K562 (cell line): ENCODE measurements around the gene NYAP1. TPM values are rescaled to one million over a fixed set of nuclear protein-coding genes. Genes with fewer than 3 reads are reported as not detected.

ENCODE experiments used
- ATF1 ChIP-seq, 2 experiments: fragments of 450-650 bp in 1 of 2; IDR thresholded peaks; 2 replicates each; pipeline ENCODE4 v1.6.1; 2016; ENCODE audit warnings: missing compliant biosample characterization in 1 of 2, missing genetic modification characterization in 1 of 2
- EZH2 ChIP-seq: IDR thresholded peaks from 2 replicates; pipeline ENCODE4 v1.6.1; 2012; ENCODE audit warnings: low read depth, mild to moderate bottlenecking, inconsistent platforms, low read length, borderline replicate concordance
- FOXM1 ChIP-seq, 2 experiments: fragments of 450-650 bp in 1 of 2; sonication (generic) in 1 of 2; formaldehyde crosslinking in 1 of 2; IDR thresholded peaks; 2 replicates each; pipeline versions ENCODE4 v1.6.1 to v1.9.0; 2017 to 2022; ENCODE audit warnings: low read depth in 2 of 2, mild to moderate bottlenecking in 2 of 2, missing genetic modification reagents in 1 of 2, moderate library complexity in 1 of 2
- HMGN3 ChIP-seq: IDR thresholded peaks from 2 replicates; pipeline ENCODE4 v1.6.1; 2011; ENCODE audit warnings: borderline replicate concordance, low read depth, mild to moderate bottlenecking, mixed read lengths, low read length; ENCODE audit not compliant: insufficient read length; ENCODE audit errors: extremely low read depth
- POLR2H ChIP-seq: IDR thresholded peaks from 2 replicates; pipeline ENCODE4 v1.6.1; 2016; ENCODE audit warnings: missing genetic modification characterization, low read depth, mild to moderate bottlenecking, control low read depth, missing compliant biosample characterization, moderate library complexity
- SMARCB1 ChIP-seq: IDR thresholded peaks from 2 replicates; pipeline ENCODE4 v1.6.1; 2011; ENCODE audit warnings: improper control_type of control experiment, low read depth; ENCODE audit not compliant: insufficient read length
- SRF ChIP-seq, 2 experiments: fragments of 250-450, 450-650 bp in 1 of 2; sonication (Bioruptor Pico) in 1 of 2; sonication (generic) in 1 of 2; formaldehyde crosslinking; IDR thresholded peaks; 2 replicates each; pipeline versions ENCODE4 v1.5.0 to v1.5.1; 2020 to 2022; ENCODE audit warnings: mild to moderate bottlenecking in 1 of 2, missing genetic modification reagents in 1 of 2
- TBL1XR1 ChIP-seq, 2 experiments: IDR thresholded peaks; 2 replicates each; pipeline ENCODE4 v1.6.1; 2012; ENCODE audit warnings: improper control_type of control experiment in 2 of 2, low read length in 2 of 2, mild to moderate bottlenecking in 1 of 2
- XRCC4 ChIP-seq: IDR thresholded peaks from one replicate; pipeline ENCODE4 v1.6.1; 2011; ENCODE audit not compliant: insufficient read depth, insufficient read length; ENCODE audit errors: extremely low read depth
- ZEB2 ChIP-seq: fragments of 450-650 bp; IDR thresholded peaks from 2 replicates; pipeline ENCODE4 v1.6.1; 2016
- ZNF143 ChIP-seq: sonication (generic); formaldehyde crosslinking; IDR thresholded peaks from 2 replicates; pipeline ENCODE4 v1.9.0; 2022; ENCODE audit warnings: mild to moderate bottlenecking, missing genetic modification reagents
- ZNF146 ChIP-seq: IDR thresholded peaks from one replicate; pipeline ENCODE4 v1.6.1; 2018; ENCODE audit warnings: missing compliant biosample characterization; ENCODE audit not compliant: unreplicated experiment
- ZNF263 ChIP-seq: sonication (generic); formaldehyde crosslinking; IDR thresholded peaks from 2 replicates; pipeline ENCODE4 v1.8.0; 2022; ENCODE audit warnings: mild to moderate bottlenecking, missing genetic modification reagents, borderline replicate concordance
- ZNF77 ChIP-seq: fragments of 250-450 bp; sonication (Bioruptor Pico); IDR thresholded peaks from 2 replicates; pipeline ENCODE4 v1.5.0; 2020
- polyA plus RNA-seq, 8 experiments: library from polyadenylated mRNA; depleted of rRNA in 4 of 8; stranded (reverse) in 5 of 8; unstranded in 3 of 8; fragments of >200 nt; fragmentation: Nextera tagmentation in 2 of 8; fragmentation: Illumina TruSeq in 1 of 8; extraction: Ambion mirVana in 2 of 8; extraction: Trizol in 1 of 8; gene quantifications; 2 replicates each; pipeline versions ENCODE4 v1.2.1 to v1.2.3, GENCODE V29; 2011 to 2014; ENCODE audit warnings: inconsistent platforms in 1 of 8, missing spikeins in 1 of 8
- total RNA-seq, 7 experiments: library from RNA; depleted of rRNA in 6 of 7; stranded (reverse); fragments of >200 nt in 6 of 7; fragmentation: Illumina TruSeq in 2 of 7; extraction: Trizol in 2 of 7; gene quantifications; 2 replicates each; pipeline versions ENCODE4 v1.2.1 to v1.2.3, GENCODE V29; 2011 to 2021; ENCODE audit warnings: low replicate concordance in 1 of 7
- TF ChIP-seq, protein P1 (sequence below): fragments of 450-650 bp; formaldehyde crosslinking; IDR thresholded peaks from 2 replicates; pipeline ENCODE4 v1.4.0; 2020; ENCODE audit warnings: mild to moderate bottlenecking, moderate library complexity
- TF ChIP-seq, protein P2 (sequence below): fragments of 450-650 bp; IDR thresholded peaks from 2 replicates; pipeline ENCODE4 v1.6.1; 2018; ENCODE audit not compliant: partially characterized antibody
- TF ChIP-seq, protein P3 (sequence below), 3 experiments: fragments of 200-800 bp in 1 of 3; sonication (Bioruptor generic) in 1 of 3; sonication (generic) in 1 of 3; formaldehyde crosslinking in 1 of 3; IDR thresholded peaks; 2 replicates each; pipeline versions ENCODE4 v1.6.1 to v1.8.0; 2016 to 2022; ENCODE audit warnings: mild to moderate bottlenecking in 2 of 3, missing compliant biosample characterization in 2 of 3, missing genetic modification characterization in 2 of 3, missing genetic modification reagents in 1 of 3
- TF ChIP-seq, protein P4 (sequence below): sonication (generic); IDR thresholded peaks from 2 replicates; pipeline ENCODE4 v1.6.1; 2016

Gene NYAP1
- total and polyA plus RNA-seq, 9 of the 15 experiments (the other 6 are each of a cell fraction or from before 2014, with no cell fraction given), result 0.11 to 0.88 (median 0.22) TPM; not detected in 2

DNA sequence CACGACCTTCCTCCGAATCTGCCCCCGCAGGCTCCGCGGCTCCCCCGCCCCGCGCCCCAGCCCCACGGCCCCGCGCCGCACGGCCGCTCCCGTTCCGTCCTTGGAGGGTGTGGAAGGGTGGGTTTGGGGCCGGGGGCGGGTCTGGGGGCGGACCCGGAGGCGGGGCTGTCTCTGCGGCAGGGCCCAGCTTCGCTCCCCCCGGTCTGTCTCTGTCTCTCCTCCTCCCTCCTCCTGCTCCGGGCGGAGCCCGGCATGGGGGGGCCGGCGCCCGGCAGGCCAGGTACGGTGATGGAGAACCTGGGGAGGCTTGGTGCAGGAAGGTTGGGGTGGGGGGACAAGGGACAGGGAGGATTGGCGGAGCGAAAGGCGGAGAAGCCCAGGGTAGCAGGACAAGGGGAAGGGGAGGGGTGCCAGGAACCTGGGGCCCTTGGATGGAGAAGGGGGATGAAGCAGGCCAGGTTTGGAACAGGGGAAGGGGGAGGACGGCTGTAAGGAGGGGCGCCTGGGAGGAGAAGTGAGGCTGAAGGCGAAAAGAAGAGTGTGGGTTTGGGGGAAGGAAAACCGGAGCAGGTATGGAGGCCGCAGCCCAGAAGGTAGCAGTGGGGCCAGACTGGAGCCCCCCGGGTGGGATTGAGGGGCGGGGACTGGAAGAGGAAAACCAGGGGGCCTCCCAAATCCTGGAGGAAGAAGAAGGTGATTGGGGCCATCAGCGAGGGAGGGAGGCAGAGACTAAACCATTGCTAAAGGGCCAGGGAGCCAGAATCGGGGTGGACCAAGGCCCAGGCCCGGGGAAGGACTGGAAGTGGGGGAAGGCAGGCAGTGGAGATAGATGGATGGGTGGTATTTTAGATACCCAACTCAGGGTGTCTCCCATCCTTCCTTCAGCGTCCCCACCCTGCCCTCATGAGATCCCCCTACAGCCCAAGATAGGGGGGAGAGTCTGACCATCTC is at the start of gene NYAP1 (continued):
- TF ChIP-seq ZEB2 (peak; percentile 39; the same call in 1 of the 2 replicates), XRCC4 (no peak), TBL1XR1 (IDR thresholded peaks at IDR 0.05; ENCODE audit: low read length in 2 of 2) (no peak), HMGN3 (no peak), ATF1 (CRISPR knock-in tag; IDR thresholded peaks at IDR 0.05) (no peak), ATF1 (tag; IDR thresholded peaks at IDR 0.05) (no peak), ZNF146 (CRISPR knock-in tag) (no peak), ZNF263 (CRISPR knock-in tag) (no peak), FOXM1 (IDR thresholded peaks at IDR 0.05; ENCODE audit: low read depth) (no peak), FOXM1 (CRISPR knock-in tag; IDR thresholded peaks at IDR 0.05; ENCODE audit: low read depth) (no peak), ZNF143 (CRISPR knock-in tag) (no peak), EZH2 (no peak), ZNF77 (CRISPR knock-in tag) (no peak), SRF (CRISPR knock-in tag; IDR thresholded peaks at IDR 0.05) (no peak), SMARCB1 (no peak), POLR2H (no peak)
- TF ChIP-seq, protein P1, sequence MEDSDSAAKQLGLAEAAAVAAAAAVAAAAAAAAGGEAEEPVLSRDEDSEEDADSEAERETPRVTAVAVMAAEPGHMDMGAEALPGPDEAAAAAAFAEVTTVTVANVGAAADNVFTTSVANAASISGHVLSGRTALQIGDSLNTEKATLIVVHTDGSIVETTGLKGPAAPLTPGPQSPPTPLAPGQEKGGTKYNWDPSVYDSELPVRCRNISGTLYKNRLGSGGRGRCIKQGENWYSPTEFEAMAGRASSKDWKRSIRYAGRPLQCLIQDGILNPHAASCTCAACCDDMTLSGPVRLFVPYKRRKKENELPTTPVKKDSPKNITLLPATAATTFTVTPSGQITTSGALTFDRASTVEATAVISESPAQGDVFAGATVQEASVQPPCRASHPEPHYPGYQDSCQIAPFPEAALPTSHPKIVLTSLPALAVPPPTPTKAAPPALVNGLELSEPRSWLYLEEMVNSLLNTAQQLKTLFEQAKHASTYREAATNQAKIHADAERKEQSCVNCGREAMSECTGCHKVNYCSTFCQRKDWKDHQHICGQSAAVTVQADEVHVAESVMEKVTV (CRISPR knock-in tag), result no peak
- TF ChIP-seq, protein P2, sequence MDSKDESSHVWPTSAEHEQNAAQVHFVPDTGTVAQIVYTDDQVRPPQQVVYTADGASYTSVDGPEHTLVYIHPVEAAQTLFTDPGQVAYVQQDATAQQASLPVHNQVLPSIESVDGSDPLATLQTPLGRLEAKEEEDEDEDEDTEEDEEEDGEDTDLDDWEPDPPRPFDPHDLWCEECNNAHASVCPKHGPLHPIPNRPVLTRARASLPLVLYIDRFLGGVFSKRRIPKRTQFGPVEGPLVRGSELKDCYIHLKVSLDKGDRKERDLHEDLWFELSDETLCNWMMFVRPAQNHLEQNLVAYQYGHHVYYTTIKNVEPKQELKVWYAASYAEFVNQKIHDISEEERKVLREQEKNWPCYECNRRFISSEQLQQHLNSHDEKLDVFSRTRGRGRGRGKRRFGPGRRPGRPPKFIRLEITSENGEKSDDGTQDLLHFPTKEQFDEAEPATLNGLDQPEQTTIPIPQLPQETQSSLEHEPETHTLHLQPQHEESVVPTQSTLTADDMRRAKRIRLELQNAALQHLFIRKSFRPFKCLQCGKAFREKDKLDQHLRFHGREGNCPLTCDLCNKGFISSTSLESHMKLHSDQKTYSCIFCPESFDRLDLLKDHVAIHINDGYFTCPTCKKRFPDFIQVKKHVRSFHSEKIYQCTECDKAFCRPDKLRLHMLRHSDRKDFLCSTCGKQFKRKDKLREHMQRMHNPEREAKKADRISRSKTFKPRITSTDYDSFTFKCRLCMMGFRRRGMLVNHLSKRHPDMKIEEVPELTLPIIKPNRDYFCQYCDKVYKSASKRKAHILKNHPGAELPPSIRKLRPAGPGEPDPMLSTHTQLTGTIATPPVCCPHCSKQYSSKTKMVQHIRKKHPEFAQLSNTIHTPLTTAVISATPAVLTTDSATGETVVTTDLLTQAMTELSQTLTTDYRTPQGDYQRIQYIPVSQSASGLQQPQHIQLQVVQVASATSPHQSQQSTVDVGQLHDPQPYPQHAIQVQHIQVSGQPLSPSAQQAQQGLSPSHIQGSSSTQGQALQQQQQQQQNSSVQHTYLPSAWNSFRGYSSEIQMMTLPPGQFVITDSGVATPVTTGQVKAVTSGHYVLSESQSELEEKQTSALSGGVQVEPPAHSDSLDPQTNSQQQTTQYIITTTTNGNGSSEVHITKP, result peak; percentile 84
- TF ChIP-seq, protein P3, sequence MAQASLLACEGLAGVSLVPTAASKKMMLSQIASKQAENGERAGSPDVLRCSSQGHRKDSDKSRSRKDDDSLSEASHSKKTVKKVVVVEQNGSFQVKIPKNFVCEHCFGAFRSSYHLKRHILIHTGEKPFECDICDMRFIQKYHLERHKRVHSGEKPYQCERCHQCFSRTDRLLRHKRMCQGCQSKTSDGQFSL (CRISPR knock-in tag; IDR thresholded peaks at IDR 0.05), result peak; percentile 84
- TF ChIP-seq, protein P3 (tag; IDR thresholded peaks at IDR 0.05), result peak in 1 of 2 experiments; percentile 81; a peak in 2 of 4 replicates
- TF ChIP-seq, protein P4, sequence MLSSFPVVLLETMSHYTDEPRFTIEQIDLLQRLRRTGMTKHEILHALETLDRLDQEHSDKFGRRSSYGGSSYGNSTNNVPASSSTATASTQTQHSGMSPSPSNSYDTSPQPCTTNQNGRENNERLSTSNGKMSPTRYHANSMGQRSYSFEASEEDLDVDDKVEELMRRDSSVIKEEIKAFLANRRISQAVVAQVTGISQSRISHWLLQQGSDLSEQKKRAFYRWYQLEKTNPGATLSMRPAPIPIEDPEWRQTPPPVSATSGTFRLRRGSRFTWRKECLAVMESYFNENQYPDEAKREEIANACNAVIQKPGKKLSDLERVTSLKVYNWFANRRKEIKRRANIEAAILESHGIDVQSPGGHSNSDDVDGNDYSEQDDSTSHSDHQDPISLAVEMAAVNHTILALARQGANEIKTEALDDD, result no peak
